Measurements from ENCODE around the gene CPEB1. TPM values are rescaled to one million over a fixed set of nuclear protein-coding genes. Genes with fewer than 3 reads are reported as not detected.

CPEB1 gene
- total and polyA plus RNA-seq, 4 donors, result 0.42 to 4.0 (median 2.3) TPM

DNA sequence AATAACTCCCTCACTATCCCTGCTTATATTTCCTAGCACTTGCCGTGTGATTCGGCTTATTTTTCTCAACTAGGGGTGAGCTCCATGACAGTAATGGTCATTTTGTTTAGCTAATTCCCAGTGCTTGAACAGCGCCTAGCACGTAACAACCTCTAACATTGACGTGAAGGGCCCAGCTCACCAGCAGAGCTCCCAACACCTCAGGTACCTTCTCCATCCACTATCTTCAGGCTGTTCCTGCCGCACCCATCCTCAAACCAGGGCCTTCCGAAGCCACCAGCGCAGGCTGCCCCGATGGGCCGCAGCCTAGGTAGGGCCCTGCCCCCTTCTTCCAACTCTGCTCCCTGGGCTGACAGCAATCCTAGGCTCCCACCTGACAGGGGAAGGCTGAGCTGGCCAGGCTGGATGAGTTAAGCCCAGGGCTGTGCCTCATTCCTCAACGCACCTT, 106.2 kb downstream of the CPEB1 start:
- no peaks in the 10 kb centered on the region for H3K27me3 ChIP-seq (ENCODE audit: control insufficient read depth in 3 of 3, insufficient read depth in 3 of 3, low read length in 2 of 3)
- no peak for ATAC-seq (ENCODE audit: insufficient read depth, low FRiP score)
- peak overlapping the region; percentile 75 to 89 for H3K27ac ChIP-seq (ENCODE audit: low read depth in 1 of 2, low read length in 1 of 2)
- TF ChIP-seq, protein P1, sequence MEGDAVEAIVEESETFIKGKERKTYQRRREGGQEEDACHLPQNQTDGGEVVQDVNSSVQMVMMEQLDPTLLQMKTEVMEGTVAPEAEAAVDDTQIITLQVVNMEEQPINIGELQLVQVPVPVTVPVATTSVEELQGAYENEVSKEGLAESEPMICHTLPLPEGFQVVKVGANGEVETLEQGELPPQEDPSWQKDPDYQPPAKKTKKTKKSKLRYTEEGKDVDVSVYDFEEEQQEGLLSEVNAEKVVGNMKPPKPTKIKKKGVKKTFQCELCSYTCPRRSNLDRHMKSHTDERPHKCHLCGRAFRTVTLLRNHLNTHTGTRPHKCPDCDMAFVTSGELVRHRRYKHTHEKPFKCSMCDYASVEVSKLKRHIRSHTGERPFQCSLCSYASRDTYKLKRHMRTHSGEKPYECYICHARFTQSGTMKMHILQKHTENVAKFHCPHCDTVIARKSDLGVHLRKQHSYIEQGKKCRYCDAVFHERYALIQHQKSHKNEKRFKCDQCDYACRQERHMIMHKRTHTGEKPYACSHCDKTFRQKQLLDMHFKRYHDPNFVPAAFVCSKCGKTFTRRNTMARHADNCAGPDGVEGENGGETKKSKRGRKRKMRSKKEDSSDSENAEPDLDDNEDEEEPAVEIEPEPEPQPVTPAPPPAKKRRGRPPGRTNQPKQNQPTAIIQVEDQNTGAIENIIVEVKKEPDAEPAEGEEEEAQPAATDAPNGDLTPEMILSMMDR (IDR thresholded peaks at IDR 0.05; ENCODE audit: control extremely low read depth, extremely low read depth), result no peak
- 29 to 31% methylated on average over 11 of the region's 11 CpGs for WGBS, 2 donors
- H3K36me3 ChIP-seq (ENCODE audit: control insufficient read depth in 4 of 4, insufficient read depth in 4 of 4, low read length in 4 of 4), result peaks cover 22 to 24% (median 22%) of the 10 kb centered on the region in 4 donors
- H3K9me3 ChIP-seq (ENCODE audit: control insufficient read depth in 4 of 4, insufficient read depth in 3 of 4, low read length in 3 of 4), result no peaks in the 10 kb centered on the region
- H3K4me3 ChIP-seq, result peak overlapping the region; percentile 93
- H3K9ac ChIP-seq (ENCODE audit: insufficient read depth in 1 of 2, low read length in 2 of 2), result peak overlapping the region; percentile 86 to 94
- DNase-seq, result peak in 2 of 3 donors; percentile 42 to 52
- peaks cover 0 to 26% (median 8%) of the 10 kb centered on the region in 5 donors for H3K4me1 ChIP-seq (ENCODE audit: control insufficient read depth in 5 of 5, insufficient read depth in 5 of 5, low read length in 5 of 5)

DNA sequence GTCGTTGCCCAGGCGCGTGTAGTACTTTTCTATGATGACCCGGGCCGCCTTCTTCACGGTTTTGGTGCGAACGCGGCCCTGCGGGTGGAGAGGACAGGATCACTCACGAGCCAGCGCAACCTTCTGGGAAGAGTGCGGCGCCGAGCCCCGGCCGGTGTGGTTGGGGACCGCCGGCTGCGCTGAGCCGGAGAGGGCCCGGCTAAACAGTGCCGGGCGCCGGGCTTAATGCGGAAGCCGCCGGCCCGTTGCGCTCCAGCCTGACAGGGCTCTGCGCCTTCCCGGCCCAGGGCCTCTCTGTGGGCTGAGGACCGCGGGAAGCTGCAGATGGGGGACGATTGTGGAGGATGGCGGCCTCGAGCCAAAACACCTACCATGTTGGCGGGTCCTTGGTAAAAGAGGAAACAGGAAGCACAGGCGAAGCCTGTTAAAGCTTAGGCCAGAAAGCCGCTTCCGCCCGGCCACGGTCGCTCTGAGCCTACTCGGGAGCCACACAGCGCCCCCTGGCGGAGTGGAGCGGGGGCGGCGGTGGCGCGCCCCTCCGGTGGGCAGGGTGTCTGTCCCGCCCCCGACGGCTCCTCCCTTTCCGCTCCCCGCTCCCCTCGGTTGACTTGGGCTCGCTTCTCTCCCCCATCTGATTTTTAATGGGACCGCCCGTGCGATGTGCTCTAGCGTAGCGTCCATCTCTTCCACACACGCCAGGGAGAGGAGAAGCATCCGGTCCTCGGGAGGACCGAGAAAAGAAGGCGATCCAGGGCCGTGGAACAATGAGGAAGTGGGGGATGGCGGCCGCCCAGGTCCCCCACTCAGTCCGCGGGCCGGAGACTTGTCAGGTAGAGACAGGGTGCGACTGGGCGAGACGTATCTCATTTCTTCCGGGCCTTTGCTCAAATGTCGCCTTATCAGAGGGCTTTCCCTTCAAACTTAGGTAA, 106.8 kb downstream of the CPEB1 start, which contains the start of gene RPS17:
Gene RPS17 (minus strand): TSS at position 403 of the 929 bp plus-strand sequence. CDS start 29 bp downstream, at position 374.
- Histone ChIP-seq H3K27ac (ENCODE audit: low read depth in 1 of 2, low read length in 1 of 2) (peak within 1 kb of the TSS; percentile 85 to 89), H3K4me1 (ENCODE audit: control insufficient read depth in 5 of 5, insufficient read depth in 5 of 5, low read length in 5 of 5) (peaks cover 0 to 26% (median 8%) of the 10 kb centered on the region in 5 donors), H3K27me3 (ENCODE audit: control insufficient read depth in 3 of 3, insufficient read depth in 3 of 3, low read length in 2 of 3) (no peaks in the 10 kb centered on the region), H3K9me3 (ENCODE audit: control insufficient read depth in 4 of 4, insufficient read depth in 3 of 4, low read length in 3 of 4) (no peaks in the 10 kb centered on the region), H3K4me3 (peak within 1 kb of the TSS; percentile 93), H3K36me3 (ENCODE audit: control insufficient read depth in 4 of 4, insufficient read depth in 4 of 4, low read length in 4 of 4) (peaks cover 22 to 27% (median 25%) of the 10 kb centered on the region in 4 donors), H3K9ac (ENCODE audit: insufficient read depth in 1 of 2, low read length in 2 of 2) (peak within 1 kb of the TSS; percentile 88 to 94)
- 0 to 1% methylated on average over 71 to 81 of the region's 81 CpGs for WGBS, 2 donors
- ATAC-seq (ENCODE audit: insufficient read depth, low FRiP score), result peak; percentile 97
- DNase-seq, result peak; percentile 98 to 99 (median 98)
- TF ChIP-seq, protein P1 (IDR thresholded peaks at IDR 0.05; ENCODE audit: control extremely low read depth, extremely low read depth), result peak; percentile 95

DNA sequence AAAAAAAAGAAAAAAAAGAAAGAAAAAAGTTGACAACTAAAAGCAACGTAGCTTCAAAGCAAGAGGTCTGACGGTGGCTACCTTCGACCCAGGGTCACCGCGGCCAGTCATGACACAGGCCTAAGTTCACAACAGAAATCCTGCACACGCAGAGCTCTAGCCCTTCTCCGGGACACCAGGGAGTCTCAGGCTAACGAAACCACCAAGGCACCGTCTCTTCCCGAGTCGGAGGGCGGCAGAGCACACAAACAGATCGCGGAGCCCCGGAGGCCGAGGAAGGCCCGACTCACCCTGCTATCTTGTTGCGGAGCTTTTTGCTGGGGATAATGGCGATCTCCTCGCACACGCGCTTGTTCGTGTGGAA, 107.5 kb downstream of the CPEB1 start:
- WGBS, 2 donors, result 0 to 1% methylated on average over 23 of the region's 23 CpGs
- ATAC-seq (ENCODE audit: insufficient read depth, low FRiP score), result peak; percentile 3
- Histone ChIP-seq H3K4me1 (ENCODE audit: control insufficient read depth in 5 of 5, insufficient read depth in 5 of 5, low read length in 5 of 5) (peaks cover 0 to 26% (median 8%) of the 10 kb centered on the region in 5 donors), H3K9me3 (ENCODE audit: control insufficient read depth in 4 of 4, insufficient read depth in 3 of 4, low read length in 3 of 4) (no peaks in the 10 kb centered on the region), H3K27ac (ENCODE audit: low read depth in 1 of 2, low read length in 1 of 2) (peak overlapping the region; percentile 50 to 85), H3K27me3 (ENCODE audit: control insufficient read depth in 3 of 3, insufficient read depth in 3 of 3, low read length in 2 of 3) (no peaks in the 10 kb centered on the region), H3K4me3 (peak overlapping the region; percentile 93), H3K9ac (ENCODE audit: insufficient read depth in 1 of 2, low read length in 2 of 2) (peak overlapping the region; percentile 79 to 88), H3K36me3 (ENCODE audit: control insufficient read depth in 4 of 4, insufficient read depth in 4 of 4, low read length in 4 of 4) (peaks cover 22 to 27% (median 25%) of the 10 kb centered on the region in 4 donors)
- TF ChIP-seq, protein P1 (IDR thresholded peaks at IDR 0.05; ENCODE audit: control extremely low read depth, extremely low read depth), result no peak
- DNase-seq, result peak in 1 of 3 donors; percentile 29
